Activated B cell treated with CpG ODN at 0.5 μM for 24 hours (primary cell): Measurements from ENCODE around the gene CSNK1A1L. TPM values are rescaled to one million over a fixed set of nuclear protein-coding genes. Genes with fewer than 3 reads are reported as not detected.

ENCODE experiments used
- ATAC-seq: fragments of 200-7000 bp; cut with Tn5 transposase; one replicate; pipeline ENCODE4 v1.10.0; 2021; ENCODE audit warnings: low read depth, mild to moderate bottlenecking, moderate library complexity
- CTCF ChIA-PET: fragments of 350-600 bp; sonication (Branson Sonifier 250); formaldehyde crosslinking; loops from one replicate; lab custom pipeline; 2021; ENCODE audit warnings: antibody characterized with exemption; lab: Charles Lee
- POLR2A ChIA-PET: fragments of 350-600 bp; sonication (Branson Sonifier 250); formaldehyde crosslinking; loops from one replicate; lab custom pipeline; 2021; ENCODE audit warnings: antibody characterized with exemption; lab: Charles Lee
- DNase-seq: peaks from one replicate; pipeline ENCODE4 v3.0.0; 2022
- H3K27ac Mint-ChIP-seq: one replicate; pipeline ENCODE4 v1.8.0; 2020; ENCODE audit warnings: mixed read lengths
- H3K27me3 Mint-ChIP-seq: one replicate; pipeline ENCODE4 v1.8.0; 2021; ENCODE audit warnings: mixed read lengths
- H3K36me3 Mint-ChIP-seq: one replicate; pipeline ENCODE4 v1.8.0; 2021; ENCODE audit warnings: low read depth, mixed read lengths
- H3K4me1 Mint-ChIP-seq: one replicate; pipeline ENCODE4 v1.8.0; 2021; ENCODE audit warnings: mixed read lengths
- H3K4me3 Mint-ChIP-seq: one replicate; pipeline ENCODE4 v1.8.0; 2020; ENCODE audit warnings: mild to moderate bottlenecking, mixed read lengths
- H3K9me3 Mint-ChIP-seq: one replicate; pipeline ENCODE4 v1.8.0; 2020; ENCODE audit warnings: mixed read lengths
- CTCF ChIP-seq: fragments of 200-600 bp; IDR thresholded peaks from one replicate; pipeline ENCODE4 v1.8.0; 2022; ENCODE audit warnings: antibody characterized with exemption, mild to moderate bottlenecking
- intact Hi-C: fragments of 100-400 bp; cut with micrococcal nuclease; formaldehyde crosslinking; loops from one replicate; pipeline ENCODE4 v1.15.1; 2024
- total RNA-seq: library from RNA; stranded (reverse); gene quantifications from 2 replicates; pipeline ENCODE4 v1.2.3, GENCODE V29; 2022

The CSNK1A1L gene
- total RNA-seq, 1 donor from 2014 or later, result not detected

- ChIA-PET CTCF (no interaction called here), POLR2A (no interaction called here)
- Mint-ChIP-seq H3K4me3 (no peak overlapping the region), H3K36me3 (no peaks in the 10 kb centered on the region), H3K27ac (no peak overlapping the region), H3K4me1 (no peaks in the 10 kb centered on the region), H3K27me3 (peaks cover 11% of the 10 kb centered on the region), H3K9me3 (no peaks in the 10 kb centered on the region)
- no peak for TF ChIP-seq CTCF
- DNase-seq (no peak), ATAC-seq (no peak)
- intact Hi-C loops, result no loop called here
Measured at GRCh38 chr13:37094099-37094498, 11.4 kb downstream of the CSNK1A1L start.

- Mint-ChIP-seq H3K27me3 (peaks cover 8% of the 10 kb centered on the region), H3K9me3 (no peaks in the 10 kb centered on the region), H3K4me1 (no peaks in the 10 kb centered on the region), H3K27ac (no peak overlapping the region), H3K4me3 (no peak overlapping the region), H3K36me3 (no peaks in the 10 kb centered on the region)
- intact Hi-C loops, result no loop called here
- POLR2A ChIA-PET, result no interaction called here
- ATAC-seq (no peak), DNase-seq (no peak)
- TF ChIP-seq CTCF, result no peak
- CTCF ChIA-PET, result no interaction called here
Measured at GRCh38 chr13:37091835-37092234, 13.6 kb downstream of the CSNK1A1L start.

GRCh38 chr13:37090912-37091311 lies 14.6 kb downstream of the CSNK1A1L start:
- ATAC-seq, result no peak
- no peak for TF ChIP-seq CTCF
- Mint-ChIP-seq H3K4me1 (no peaks in the 10 kb centered on the region), H3K27ac (no peak overlapping the region), H3K9me3 (no peaks in the 10 kb centered on the region), H3K4me3 (no peak overlapping the region), H3K36me3 (no peaks in the 10 kb centered on the region), H3K27me3 (peaks cover 8% of the 10 kb centered on the region)
- ChIA-PET CTCF (no interaction called here), POLR2A (no interaction called here)
- intact Hi-C loops, result no loop called here
- no peak for DNase-seq

- TF ChIP-seq CTCF, result no peak
Measured at GRCh38 chr13:37089495-37089894, 16.0 kb downstream of the CSNK1A1L start.

GRCh38 chr13:37087486-37087885 lies 18.0 kb downstream of the CSNK1A1L start:
- H3K27me3 Mint-ChIP-seq, result peaks cover 5% of the 10 kb centered on the region
- no peak overlapping the region for H3K27ac Mint-ChIP-seq
- CTCF ChIA-PET, result no interaction called here
- ATAC-seq, result no peak
- intact Hi-C loops, result no loop called here
- no peaks in the 10 kb centered on the region for H3K4me1 Mint-ChIP-seq
- no peaks in the 10 kb centered on the region for H3K36me3 Mint-ChIP-seq
- POLR2A ChIA-PET, result no interaction called here
- no peaks in the 10 kb centered on the region for H3K9me3 Mint-ChIP-seq
- no peak overlapping the region for H3K4me3 Mint-ChIP-seq
- DNase-seq, result no peak
- TF ChIP-seq CTCF, result no peak

More at GRCh38 chr13:37089495-37089894, 16.0 kb downstream of the CSNK1A1L start:
- H3K9me3 Mint-ChIP-seq, result no peaks in the 10 kb centered on the region
- no peak for ATAC-seq
- no peak for DNase-seq
- peaks cover 8% of the 10 kb centered on the region for H3K27me3 Mint-ChIP-seq
- H3K27ac Mint-ChIP-seq, result no peak overlapping the region
- H3K4me1 Mint-ChIP-seq, result no peaks in the 10 kb centered on the region
- ChIA-PET CTCF (no interaction called here), POLR2A (no interaction called here)
- intact Hi-C loops, result no loop called here
- H3K4me3 Mint-ChIP-seq, result no peak overlapping the region
- H3K36me3 Mint-ChIP-seq, result no peaks in the 10 kb centered on the region
